ENCODE data around the gene CST6. TPM values are rescaled to one million over a fixed set of nuclear protein-coding genes. Genes with fewer than 3 reads are reported as not detected.

The CST6 gene
- total and polyA plus RNA-seq, 2 of the 13 experiments (the other 11 are each of a cell fraction or from before 2014, with no cell fraction given) = not detected

- TF ChIP-seq ZNF747 (CRISPR knock-in tag; IDR thresholded peaks at IDR 0.05; ENCODE audit: borderline replicate concordance) = 0 out of 2 replicates have a peak, but pooled peaks have one; percentile 11
- peak; percentile 24; the same call in 1 of the 2 replicates for TF ChIP-seq THRA (CRISPR knock-in tag; IDR thresholded peaks at IDR 0.05; ENCODE audit: borderline replicate concordance)
- TF ChIP-seq ZNF790 (CRISPR knock-in tag; IDR thresholded peaks at IDR 0.05; ENCODE audit: borderline replicate concordance) = no peak
- TF ChIP-seq TEF (CRISPR knock-in tag; IDR thresholded peaks at IDR 0.05) = 0 out of 2 replicates have a peak, but pooled peaks have one; percentile 3
- no peak for TF ChIP-seq ZFAT (CRISPR knock-in tag; conservative IDR thresholded peaks at IDR 0.05)
- TF ChIP-seq ZBTB42 (CRISPR knock-in tag; IDR thresholded peaks at IDR 0.05) = no peak
- 0 out of 2 replicates have a peak, but pooled peaks have one; percentile 47 for TF ChIP-seq PREB (CRISPR knock-in tag; IDR thresholded peaks at IDR 0.05)
- TF ChIP-seq RAD21 (CRISPR knock-in tag; IDR thresholded peaks at IDR 0.05) = no peak
- no peak for TF ChIP-seq ZXDC (CRISPR knock-in tag; IDR thresholded peaks at IDR 0.05)
- TF ChIP-seq ZNF574 (CRISPR knock-in tag; IDR thresholded peaks at IDR 0.05) = no peak
- no peak for TF ChIP-seq ZNF101 (CRISPR knock-in tag; IDR thresholded peaks at IDR 0.05; ENCODE audit: borderline replicate concordance, low read depth)
- TF ChIP-seq MXD1 (CRISPR knock-in tag; IDR thresholded peaks at IDR 0.05) = no peak
- peak; percentile 14; the same call in 1 of the 2 replicates for TF ChIP-seq HNF4A (CRISPR knock-in tag; IDR thresholded peaks at IDR 0.05)
- no peak for TF ChIP-seq ZNF572 (CRISPR knock-in tag; IDR thresholded peaks at IDR 0.05)
- TF ChIP-seq CEBPB (IDR thresholded peaks at IDR 0.05; ENCODE audit: borderline replicate concordance, low read depth, low read length) = peak; percentile 20; the same call in 1 of the 2 replicates
- 0 out of 2 replicates have a peak, but pooled peaks have one; percentile 35 for TF ChIP-seq ZNF670 (CRISPR knock-in tag; IDR thresholded peaks at IDR 0.05; ENCODE audit: borderline replicate concordance)
- no peak for TF ChIP-seq FOXM1 (CRISPR knock-in tag; IDR thresholded peaks at IDR 0.05)
- TF ChIP-seq HDAC2 (CRISPR knock-in tag; IDR thresholded peaks at IDR 0.05) = no peak; the same call in 1 of the 2 replicates
- no peak for TF ChIP-seq NCOA5 (CRISPR knock-in tag; IDR thresholded peaks at IDR 0.05)
- no peak for TF ChIP-seq NFYB (CRISPR knock-in tag; IDR thresholded peaks at IDR 0.05)
- TF ChIP-seq NFKBIZ (CRISPR knock-in tag; IDR thresholded peaks at IDR 0.05) = no peak
Observed at GRCh38 chr11:66002648-66003225, 9.1 kb upstream of the CST6 start (continued).

All from HepG2 (cell line).